HG03196 (cell line): ENCODE results near the gene IPO9.
"Not testable (repeated sequence)": the region's sequence is repeated elsewhere in the genome, so short reads cannot be mapped to it uniquely, and the experiment has no call there.

Experiments
- ATAC-seq: cut with Tn5 transposase; IDR thresholded peaks from one replicate; pipeline ENCODE4 v1.9.1; 2021; ENCODE audit not compliant: unreplicated experiment

The IPO9 gene

DNA sequence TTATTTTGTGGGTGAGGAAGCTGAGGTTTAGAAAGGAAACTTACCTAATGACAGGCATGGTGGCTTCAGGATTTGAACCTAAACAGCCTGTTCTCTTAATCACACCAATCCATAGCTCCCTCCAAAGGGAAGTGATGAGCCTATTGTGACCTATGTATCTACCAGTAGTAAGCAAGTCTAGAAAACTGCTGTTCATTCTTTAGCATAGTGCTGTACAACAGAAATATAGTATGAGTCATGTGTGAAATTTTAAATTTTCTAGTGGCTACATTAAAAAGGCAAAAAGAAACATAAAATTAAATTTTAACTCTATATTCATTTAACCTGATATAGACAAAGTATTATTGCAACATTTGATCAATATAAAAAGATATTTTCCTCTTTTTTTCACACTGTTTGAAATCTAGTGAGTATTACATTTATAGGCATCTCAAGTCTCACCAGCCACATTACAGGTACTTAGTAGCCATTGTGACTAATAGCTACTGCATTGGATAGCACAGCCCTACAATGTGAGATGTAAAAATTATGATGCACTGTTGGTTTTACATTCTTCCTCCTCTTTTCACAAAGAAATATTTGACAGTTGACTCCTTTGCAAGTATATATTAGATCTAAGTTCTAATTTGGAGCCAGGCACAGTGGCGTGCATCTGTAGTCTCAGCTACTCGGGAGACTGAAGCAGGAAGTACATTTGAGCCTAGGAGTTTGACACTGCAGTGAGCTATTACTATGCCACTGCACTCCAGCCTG is 16.6 kb downstream of the IPO9 start:
- no peak for ATAC-seq

GRCh38 chr1:201847150-201847549 is 18.2 kb downstream of the IPO9 start:
- no peak for ATAC-seq

DNA sequence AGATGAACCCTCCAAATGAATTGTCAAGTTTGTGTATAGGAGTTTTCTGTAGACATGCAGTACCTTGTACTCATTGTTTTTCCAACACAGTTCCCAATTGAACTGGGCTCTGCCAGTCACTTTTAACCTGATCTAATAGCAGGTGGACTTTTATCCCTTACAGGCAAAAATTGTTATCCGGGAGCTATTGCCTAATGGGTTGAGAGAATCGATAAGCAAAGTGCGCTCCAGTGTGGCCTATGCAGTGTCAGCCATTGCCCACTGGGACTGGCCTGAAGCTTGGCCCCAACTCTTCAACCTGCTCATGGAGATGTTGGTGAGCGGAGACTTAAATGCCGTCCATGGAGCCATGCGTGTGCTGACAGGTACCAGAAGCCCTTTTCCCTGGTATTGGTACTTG is 19.3 kb downstream of the IPO9 start:
- ATAC-seq: no peak

DNA sequence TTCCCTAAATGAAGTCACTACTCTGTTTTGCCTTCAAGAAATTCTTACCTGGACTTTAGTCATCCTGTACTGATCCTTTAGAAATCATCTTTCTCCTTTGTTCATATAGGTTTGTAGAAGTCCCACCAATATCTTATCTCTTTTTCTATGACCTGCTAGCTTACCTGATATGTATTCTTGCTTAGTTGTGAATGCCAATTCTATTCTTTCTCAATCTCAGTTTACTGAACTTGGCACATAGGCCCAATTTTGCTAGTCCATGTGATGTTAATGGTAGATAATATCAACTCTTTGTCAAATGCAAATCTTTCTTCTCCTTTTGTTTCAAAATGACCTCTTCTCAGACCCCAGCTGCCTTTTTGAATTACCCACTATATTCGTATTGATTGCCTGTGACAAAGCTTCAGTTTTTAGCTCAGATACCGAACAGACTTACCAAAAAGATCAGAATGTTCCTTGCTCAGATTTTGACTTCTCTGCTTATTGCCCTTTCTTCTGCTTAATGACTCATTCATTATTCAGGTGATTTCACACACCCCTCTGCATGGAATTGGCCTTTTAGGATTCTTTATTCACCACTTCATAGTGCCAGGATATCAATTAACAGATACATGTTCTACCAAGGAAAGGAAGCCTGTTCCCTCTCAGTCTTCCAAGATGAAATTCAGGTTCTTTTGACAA is 20.6 kb downstream of the IPO9 start:
- no peak for ATAC-seq

DNA sequence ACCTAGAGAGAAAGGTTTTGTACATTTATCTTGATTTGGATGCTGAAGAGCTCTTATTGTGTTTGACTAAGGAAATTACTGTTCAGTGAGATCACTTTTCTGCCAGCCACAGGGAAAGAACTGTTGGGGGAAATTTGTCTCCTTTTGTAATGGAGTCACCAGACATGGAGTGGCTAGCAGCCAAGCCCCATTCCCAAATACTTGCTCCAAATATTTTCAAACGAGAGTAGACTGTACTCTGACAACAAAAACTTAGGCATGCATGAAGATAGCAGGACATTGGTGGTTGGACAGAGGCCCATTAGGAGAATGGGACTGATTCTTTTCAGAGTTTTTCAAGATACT is 21.1 kb downstream of the IPO9 start:
- ATAC-seq: no peak

DNA sequence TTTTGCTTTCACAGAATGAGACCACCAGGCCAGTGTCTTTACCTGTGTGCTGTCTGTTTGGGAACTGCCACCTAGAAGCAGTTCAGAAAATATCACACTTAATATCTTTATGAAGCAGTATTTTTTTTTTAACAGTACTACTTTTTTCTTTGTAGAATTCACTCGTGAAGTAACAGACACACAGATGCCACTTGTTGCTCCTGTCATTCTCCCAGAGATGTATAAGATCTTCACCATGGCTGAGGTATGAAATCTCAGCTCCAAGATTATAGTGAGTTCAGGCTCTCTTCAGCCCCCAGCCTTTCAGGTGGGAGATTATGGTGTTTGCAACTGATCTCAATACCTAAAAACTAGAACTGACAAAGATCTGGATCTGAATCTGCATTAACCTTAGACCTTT is 23.0 kb downstream of the IPO9 start:
- ATAC-seq: no peak

DNA sequence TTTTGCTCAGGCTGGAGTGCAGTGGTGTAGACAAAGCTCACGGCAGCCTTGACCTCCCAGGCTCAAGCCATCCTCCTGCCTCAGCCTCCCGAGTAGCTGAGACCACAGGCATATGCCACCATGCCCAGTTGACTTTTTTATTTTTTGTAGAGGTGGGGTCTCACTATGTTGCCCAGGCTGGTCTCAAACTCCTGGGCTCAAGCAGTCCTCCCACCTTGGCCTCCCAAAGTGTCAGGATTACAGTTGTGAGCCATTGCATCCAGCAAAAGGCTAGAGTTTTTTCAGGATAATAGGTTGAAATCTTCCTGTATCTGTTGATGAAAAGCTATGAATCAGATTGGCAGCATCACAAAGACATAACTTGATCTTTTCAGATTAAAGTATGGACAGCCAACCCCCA is 27.8 kb downstream of the IPO9 start:
- not testable (repeated sequence) for ATAC-seq

GRCh38 chr1:201859424-201859823 is 30.5 kb downstream of the IPO9 start:
- ATAC-seq: no peak

DNA sequence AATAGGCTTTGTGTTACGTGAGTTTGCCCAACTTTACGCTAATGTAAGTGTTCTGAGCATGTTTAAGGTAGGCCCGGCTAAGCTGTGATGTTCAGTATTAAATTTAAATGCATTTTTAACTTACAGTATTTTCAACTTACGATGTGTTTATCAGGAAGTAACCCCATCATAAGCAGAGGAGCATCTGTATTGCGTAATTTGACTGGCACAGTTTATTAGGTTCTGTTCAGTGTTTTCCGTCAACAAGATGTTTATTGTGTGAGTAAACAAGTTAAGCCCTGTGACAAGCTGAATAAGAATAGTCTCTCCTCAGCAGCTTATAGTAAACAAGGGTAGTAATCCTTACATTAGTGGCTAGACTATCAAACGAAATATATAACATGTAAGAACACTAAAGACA is 32.5 kb downstream of the IPO9 start:
- no peak for ATAC-seq

DNA sequence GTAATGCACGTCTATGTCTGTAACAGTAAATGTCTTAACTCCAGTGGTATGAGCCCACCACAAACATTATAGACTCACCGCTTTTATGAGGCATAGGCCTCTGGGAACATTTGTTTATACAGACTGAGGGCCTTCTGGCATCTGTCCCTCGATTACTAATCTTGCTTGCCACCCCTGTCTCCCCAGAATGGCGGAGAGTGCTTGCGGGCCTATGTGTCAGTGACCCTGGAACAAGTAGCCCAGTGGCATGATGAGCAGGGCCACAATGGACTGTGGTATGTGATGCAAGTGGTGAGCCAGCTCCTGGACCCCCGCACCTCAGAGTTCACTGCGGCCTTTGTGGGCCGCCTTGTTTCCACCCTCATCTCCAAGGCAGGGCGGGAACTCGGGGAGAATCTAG is 41.4 kb downstream of the IPO9 start:
- ATAC-seq: no peak

DNA sequence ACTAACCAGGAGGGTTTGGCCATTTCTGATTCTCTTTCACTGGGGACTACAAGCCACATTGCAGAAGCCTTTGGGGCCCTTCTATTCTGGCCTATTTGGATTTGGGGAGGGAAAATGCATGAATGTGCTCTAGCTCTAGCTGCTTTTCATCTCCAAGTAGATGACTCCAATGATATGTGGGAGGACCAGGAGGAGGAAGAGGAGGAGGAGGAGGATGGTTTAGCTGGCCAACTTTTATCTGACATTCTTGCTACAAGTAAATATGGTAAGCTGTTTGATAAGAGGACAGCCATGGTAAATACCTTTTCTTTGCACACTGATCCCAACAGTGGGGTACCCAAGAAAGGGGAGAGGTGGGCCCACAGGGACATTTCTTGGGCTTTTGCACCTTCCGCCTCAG is 45.7 kb downstream of the IPO9 start:
- no peak for ATAC-seq

- ATAC-seq: no peak
These were observed 47.3 kb downstream of the IPO9 start for GRCh38 chr1:201876148-201876818.

DNA sequence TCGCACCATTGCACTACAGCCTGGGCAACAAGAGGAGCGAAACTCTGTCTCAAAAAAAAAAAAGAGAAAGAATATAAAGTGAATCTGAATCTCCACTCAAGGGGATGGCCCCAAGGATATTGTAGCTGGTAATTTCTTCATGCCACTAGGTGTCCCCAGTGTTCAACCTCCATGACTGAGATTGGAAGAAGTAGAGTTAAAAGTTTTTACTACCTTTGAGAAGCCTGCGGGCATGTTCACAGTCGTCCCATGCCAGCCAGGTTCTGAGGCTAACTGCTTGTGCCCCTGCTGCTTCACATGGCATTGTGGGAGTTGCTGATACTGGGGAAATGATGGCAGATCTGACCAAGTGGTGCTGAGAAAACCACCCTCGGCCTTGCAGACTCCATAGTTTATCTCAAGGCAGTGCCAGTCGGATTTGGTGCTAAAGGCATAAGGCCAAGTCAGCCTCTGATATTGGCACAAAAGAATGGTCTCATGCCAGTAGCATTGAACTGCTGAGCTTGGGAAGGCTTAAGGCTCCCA is 49.0 kb downstream of the IPO9 start:
- no peak for ATAC-seq

DNA sequence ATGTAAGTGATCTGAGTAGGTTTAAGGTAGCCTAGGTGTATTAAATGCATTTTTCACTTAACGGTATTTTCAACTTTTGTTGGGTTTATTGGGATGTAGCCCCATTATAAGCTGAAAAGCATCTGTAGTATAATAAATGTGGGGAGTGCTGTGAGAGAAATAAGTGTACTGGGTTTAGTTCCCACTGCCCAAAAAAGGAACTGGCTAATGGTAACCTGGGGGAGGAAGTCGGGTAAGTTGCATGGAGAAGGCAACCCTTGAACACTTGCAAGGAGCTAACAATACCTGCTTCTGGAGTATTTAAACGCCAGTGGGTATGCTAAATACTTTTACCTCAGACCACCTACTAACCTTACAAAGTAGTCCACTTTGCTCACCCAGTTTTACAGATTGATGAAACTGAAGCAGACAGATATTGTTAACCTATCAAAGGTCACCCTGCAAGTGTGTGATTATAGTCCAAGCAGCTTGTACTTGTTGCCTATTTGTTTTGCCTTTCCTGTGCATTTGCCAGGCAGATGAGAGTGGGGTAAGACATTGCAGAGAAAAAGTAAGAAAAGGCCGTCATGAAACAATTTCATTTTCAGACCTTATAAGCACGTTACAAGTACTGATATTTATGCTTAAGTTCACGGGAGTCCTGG is 52.1 kb downstream of the IPO9 start:
- ATAC-seq: no peak

DNA sequence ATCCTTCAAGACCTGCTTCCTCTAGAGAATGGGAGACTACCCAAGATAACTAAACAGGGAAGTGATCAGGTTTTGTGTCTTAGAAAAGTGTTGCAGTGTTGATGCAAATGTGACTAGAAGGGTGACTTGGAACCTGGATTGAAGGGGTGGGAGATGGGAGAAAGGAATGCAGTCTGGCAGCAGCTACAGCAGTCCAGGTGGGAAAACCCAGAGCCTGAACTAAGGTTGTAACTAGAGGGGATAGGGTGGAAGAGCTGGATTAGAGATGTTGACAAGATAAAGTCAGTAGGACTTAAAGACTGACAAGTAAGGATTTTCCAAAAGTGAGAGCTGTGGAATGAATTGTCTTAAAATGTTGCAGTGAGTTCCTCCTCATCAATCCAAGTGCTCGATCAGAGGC is 52.7 kb downstream of the IPO9 start:
- ATAC-seq: no peak

GRCh38 chr1:201882665-201883132 is 53.7 kb downstream of the IPO9 start:
- ATAC-seq: no peak

GRCh38 chr1:201883266-201883665 is 54.3 kb downstream of the IPO9 start:
- no peak for ATAC-seq

GRCh38 chr1:201883786-201884185 is 54.8 kb downstream of the IPO9 start:
- no peak for ATAC-seq

DNA sequence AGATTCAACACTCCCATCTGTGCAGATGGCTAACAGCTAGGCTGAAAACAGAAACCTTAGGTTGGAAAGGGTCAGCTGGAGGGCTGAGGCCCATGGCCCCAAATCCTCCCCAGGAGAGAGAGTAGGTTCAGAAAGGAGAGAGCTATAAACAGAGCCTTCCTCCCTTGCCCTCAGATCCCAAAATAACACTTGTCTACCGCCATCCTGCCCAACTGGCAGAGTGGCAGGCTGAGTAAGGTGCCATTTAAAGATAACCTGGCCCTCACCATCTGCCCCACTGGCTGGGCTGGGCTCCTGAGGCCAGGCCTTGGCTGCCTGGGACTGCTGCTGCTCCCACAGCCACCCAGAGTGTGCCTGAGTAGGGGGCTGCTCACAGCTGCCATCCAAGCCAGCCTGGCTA is 55.5 kb downstream of the IPO9 start:
- ATAC-seq: no peak

DNA sequence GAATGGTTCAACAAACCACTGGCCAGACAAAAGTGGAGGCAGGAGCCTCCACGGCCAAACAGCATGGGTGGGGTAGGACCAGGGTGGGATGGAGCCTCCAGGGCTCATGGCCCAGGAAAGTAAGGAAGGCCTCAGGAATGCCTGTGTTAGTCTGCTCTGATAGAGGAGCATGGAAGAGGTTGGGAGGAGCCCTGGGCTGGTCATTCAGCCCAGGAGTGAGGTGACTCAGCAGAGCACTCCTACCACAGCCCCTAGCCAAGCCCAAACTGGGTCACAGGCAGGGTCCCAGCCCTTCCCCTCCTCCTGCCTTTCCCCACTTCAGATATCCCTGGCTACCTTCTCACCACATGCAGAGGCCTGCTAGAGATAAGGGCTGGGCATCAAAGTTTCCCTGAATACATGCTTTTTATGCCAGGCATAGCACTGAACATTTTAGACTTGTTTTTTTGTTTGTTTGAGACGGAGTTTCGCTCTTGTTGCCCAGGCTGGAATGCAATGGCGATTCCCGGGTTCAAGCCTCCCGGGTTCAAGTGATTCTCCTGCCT is 56.6 kb downstream of the IPO9 start:
- no peak for ATAC-seq
